Aorta (tissue), 5 donors: ENCODE results near the gene LUZP2. TPM values are rescaled to one million over a fixed set of nuclear protein-coding genes. Genes with fewer than 3 reads are reported as not detected.

ENCODE experiments used
- ATAC-seq: fragments of 200-7000 bp; cut with Tn5 transposase; one replicate; pipeline ENCODE4 v1.9.1; 2022; ENCODE audit warnings: moderate library complexity; ENCODE audit not compliant: low FRiP score
- DNase-seq, 2 donors: peaks; one replicate each; pipeline ENCODE4 v3.0.0-alpha.2; 2020
- H3K27ac ChIP-seq, 2 donors: one replicate each; pipeline ENCODE4 v1.5.1; 2013; ENCODE audit warnings: low read length in 2 of 2, mild to moderate bottlenecking in 2 of 2, moderate library complexity in 2 of 2, control low read depth in 1 of 2, inconsistent platforms in 1 of 2, low read depth in 1 of 2
- H3K27me3 ChIP-seq, 2 donors: one replicate each; pipeline ENCODE4 v1.6.1; 2013; ENCODE audit warnings: control low read depth in 1 of 2, low read length in 1 of 2, mild to moderate bottlenecking in 1 of 2, moderate library complexity in 1 of 2; ENCODE audit not compliant: insufficient read depth in 2 of 2, control insufficient read depth in 1 of 2
- H3K36me3 ChIP-seq, 2 donors: one replicate each; pipeline ENCODE4 v1.6.1; 2013; ENCODE audit warnings: control low read depth in 1 of 2, low read length in 1 of 2, mild to moderate bottlenecking in 1 of 2; ENCODE audit not compliant: insufficient read depth in 2 of 2, control insufficient read depth in 1 of 2
- H3K4me1 ChIP-seq, 2 donors: one replicate each; pipeline ENCODE4 v1.6.1; 2013; ENCODE audit warnings: low read length in 2 of 2, control low read depth in 1 of 2, mild to moderate bottlenecking in 1 of 2, moderate library complexity in 1 of 2; ENCODE audit not compliant: insufficient read depth in 2 of 2, control insufficient read depth in 1 of 2
- H3K4me3 ChIP-seq, 2 donors: one replicate each; pipeline ENCODE4 v1.5.1; 2013; ENCODE audit warnings: low read length in 2 of 2, control low read depth in 1 of 2, mild to moderate bottlenecking in 1 of 2
- H3K9me3 ChIP-seq: one replicate; pipeline ENCODE4 v1.6.1; 2013; ENCODE audit warnings: mild to moderate bottlenecking, low read length; ENCODE audit not compliant: control insufficient read depth
- WGBS, 2 donors: extraction: QIAGEN DNeasy Blood & Tissue Kit; methylation state at CpG; one replicate each; pipeline ENCODE4 v1.1.7; 2013; 5-methylcytosine and 5-hydroxymethylcytosine counted together
- intact Hi-C, 2 donors: fragments of 100-400 bp; cut with DNase I; formaldehyde crosslinking; loops; one replicate each; pipeline versions ENCODE4 v1.14.2 to v1.15.0; 2022
- polyA plus RNA-seq, 2 donors: library from polyadenylated mRNA; stranded (reverse); fragments of 200-250 nt; gene quantifications; one replicate each; pipeline ENCODE4 v1.2.3, GENCODE V29; 2013
- total RNA-seq, 2 donors: library from RNA; stranded (reverse); fragmentation: NEBNext Ultra II Directional; extraction: Animal tissue kit (Norgen Biotek cat#: 25700); gene quantifications; one replicate each; pipeline ENCODE4 v1.2.1, GENCODE V29; 2021
- donor health status: healthy with polysubstance abuse.
- donor health status: Bipolar disorder and iron deficiency.
- donor health status: DM: no; HTN: no; CAD: no.
- donor health status: DM: no; HTN: no; CAD: no.
- donor health status: DM: yes; HTN: yes; CAD: no.

LUZP2 gene
- total and polyA plus RNA-seq, 4 donors: 0.15 to 0.50 TPM; not detected in 2

- no peaks in the 10 kb centered on the region for H3K4me1 ChIP-seq
- ATAC-seq (no peak), DNase-seq (no peak)
- no peaks in the 10 kb centered on the region for H3K27me3 ChIP-seq
- no peaks in the 10 kb centered on the region for H3K36me3 ChIP-seq
- H3K27ac ChIP-seq: no peak overlapping the region
- WGBS, 2 donors: 55 to 60% methylated on average over 2 of the region's 2 CpGs
- no peaks in the 10 kb centered on the region for H3K9me3 ChIP-seq
- intact Hi-C loops: no loop called here
- no peak overlapping the region for H3K4me3 ChIP-seq
These were observed 101.8 kb downstream of the LUZP2 start for GRCh38 chr11:24598641-24599040.

DNA sequence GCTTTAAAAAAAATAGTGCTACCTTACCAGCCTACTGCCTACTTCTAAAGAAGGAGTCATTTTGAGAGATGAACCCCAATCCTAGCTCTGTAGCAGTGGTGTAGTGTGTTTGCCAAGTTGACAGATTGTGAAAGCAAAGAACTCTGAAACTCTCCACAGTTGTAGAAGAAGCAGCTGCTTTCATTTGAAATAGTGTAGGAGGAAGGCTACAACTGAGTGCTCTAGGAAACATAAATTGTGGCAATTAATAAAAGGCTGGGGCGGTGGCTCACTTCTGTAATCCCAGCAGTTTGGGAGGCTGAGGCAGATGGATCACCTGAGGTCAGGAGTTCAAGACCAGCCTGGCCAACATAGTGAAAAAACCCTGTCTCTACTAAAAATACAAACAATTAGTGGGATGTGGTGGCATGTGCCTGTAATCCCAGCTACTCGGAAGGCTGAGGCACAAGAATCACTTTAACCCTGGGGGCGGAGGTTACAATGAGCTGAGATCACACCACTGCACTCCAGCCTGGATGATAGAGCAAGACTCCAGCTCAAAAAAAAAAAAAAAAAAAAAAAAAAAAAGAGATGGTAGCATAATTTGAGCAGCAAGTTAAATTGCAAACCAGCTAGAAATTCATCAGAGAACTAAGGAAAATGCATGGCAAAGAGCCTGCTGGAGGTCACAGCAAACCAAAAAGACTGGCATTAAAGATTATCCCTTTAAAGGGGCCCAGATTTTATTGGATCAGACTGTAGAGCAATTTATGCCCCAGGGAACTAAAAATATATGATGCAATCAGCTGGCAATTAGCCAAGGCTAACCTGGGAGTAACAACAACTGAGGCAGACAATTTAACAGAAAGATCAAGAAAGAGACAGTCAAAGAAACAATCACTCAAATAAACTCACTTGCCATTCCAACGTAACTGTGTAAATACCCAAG is 112.6 kb downstream of the LUZP2 start:
- Histone ChIP-seq H3K9me3 (no peaks in the 10 kb centered on the region), H3K27me3 (no peaks in the 10 kb centered on the region), H3K4me1 (no peaks in the 10 kb centered on the region), H3K4me3 (no peak overlapping the region), H3K36me3 (no peaks in the 10 kb centered on the region), H3K27ac (no peak overlapping the region)
- 68 to 80% methylated on average over 4 of the region's 4 CpGs for WGBS, 2 donors
- intact Hi-C loops: no loop called here
- DNase-seq (no peak), ATAC-seq (no peak)

GRCh38 chr11:24615451-24616160 is 118.8 kb downstream of the LUZP2 start:
- intact Hi-C loops: no loop called here
- no peaks in the 10 kb centered on the region for H3K4me1 ChIP-seq
- no peak overlapping the region for H3K4me3 ChIP-seq
- ATAC-seq (no peak), DNase-seq (no peak)
- no peak overlapping the region for H3K27ac ChIP-seq
- no peaks in the 10 kb centered on the region for H3K9me3 ChIP-seq
- no peaks in the 10 kb centered on the region for H3K36me3 ChIP-seq
- no peaks in the 10 kb centered on the region for H3K27me3 ChIP-seq

DNA sequence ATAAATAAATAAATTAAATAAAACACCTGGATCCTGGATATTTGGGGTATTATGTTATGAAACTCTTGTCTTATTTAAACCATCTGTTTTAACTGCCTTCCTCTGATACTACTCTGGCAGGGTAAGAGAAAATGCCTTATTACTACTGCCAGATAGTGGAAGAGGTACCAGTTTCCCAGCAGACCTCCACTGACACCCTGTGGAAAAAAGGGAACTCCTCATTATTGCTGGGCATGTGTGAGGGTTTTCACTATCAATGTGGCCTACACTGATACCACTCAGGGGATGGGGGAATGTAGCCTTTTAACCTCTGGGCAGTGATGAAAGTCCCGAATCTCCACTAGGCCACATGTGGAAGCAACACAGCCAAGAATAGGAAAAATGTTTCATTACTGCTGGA is 121.0 kb downstream of the LUZP2 start:
- no peaks in the 10 kb centered on the region for H3K36me3 ChIP-seq
- H3K27me3 ChIP-seq: no peaks in the 10 kb centered on the region
- H3K4me1 ChIP-seq: no peaks in the 10 kb centered on the region
- ATAC-seq: no peak
- WGBS, 2 donors: 92 to 96% methylated on average over 1 of the region's 1 CpG
- intact Hi-C loops: no loop called here
- H3K4me3 ChIP-seq: no peak overlapping the region
- no peak for DNase-seq
- no peak overlapping the region for H3K27ac ChIP-seq
- no peaks in the 10 kb centered on the region for H3K9me3 ChIP-seq

- no peak overlapping the region for H3K27ac ChIP-seq
- no peaks in the 10 kb centered on the region for H3K9me3 ChIP-seq
- ATAC-seq: no peak
- H3K27me3 ChIP-seq: no peaks in the 10 kb centered on the region
- intact Hi-C loops: no loop called here
- no peaks in the 10 kb centered on the region for H3K4me1 ChIP-seq
- no peaks in the 10 kb centered on the region for H3K36me3 ChIP-seq
- H3K4me3 ChIP-seq: no peak overlapping the region
- 53 to 70% methylated on average over 1 of the region's 1 CpG for WGBS, 2 donors
- no peak for DNase-seq
These were observed 123.0 kb downstream of the LUZP2 start for GRCh38 chr11:24619900-24620299.

GRCh38 chr11:24622262-24622661 is 125.4 kb downstream of the LUZP2 start:
- no peaks in the 10 kb centered on the region for H3K4me1 ChIP-seq
- intact Hi-C loops: no loop called here
- no peaks in the 10 kb centered on the region for H3K9me3 ChIP-seq
- no peaks in the 10 kb centered on the region for H3K27me3 ChIP-seq
- DNase-seq (no peak), ATAC-seq (no peak)
- WGBS, 2 donors: 74 to 84% methylated on average over 6 of the region's 6 CpGs
- no peaks in the 10 kb centered on the region for H3K36me3 ChIP-seq
- no peak overlapping the region for H3K4me3 ChIP-seq
- H3K27ac ChIP-seq: no peak overlapping the region

GRCh38 chr11:24623121-24623520 is 126.3 kb downstream of the LUZP2 start:
- Histone ChIP-seq H3K27me3 (no peaks in the 10 kb centered on the region), H3K4me1 (no peaks in the 10 kb centered on the region), H3K36me3 (no peaks in the 10 kb centered on the region), H3K4me3 (no peak overlapping the region), H3K27ac (no peak overlapping the region), H3K9me3 (no peaks in the 10 kb centered on the region)
- ATAC-seq: no peak
- intact Hi-C loops: no loop called here
- no peak for DNase-seq
- 0 to 21% methylated on average over 1 of the region's 1 CpG for WGBS, 2 donors

DNA sequence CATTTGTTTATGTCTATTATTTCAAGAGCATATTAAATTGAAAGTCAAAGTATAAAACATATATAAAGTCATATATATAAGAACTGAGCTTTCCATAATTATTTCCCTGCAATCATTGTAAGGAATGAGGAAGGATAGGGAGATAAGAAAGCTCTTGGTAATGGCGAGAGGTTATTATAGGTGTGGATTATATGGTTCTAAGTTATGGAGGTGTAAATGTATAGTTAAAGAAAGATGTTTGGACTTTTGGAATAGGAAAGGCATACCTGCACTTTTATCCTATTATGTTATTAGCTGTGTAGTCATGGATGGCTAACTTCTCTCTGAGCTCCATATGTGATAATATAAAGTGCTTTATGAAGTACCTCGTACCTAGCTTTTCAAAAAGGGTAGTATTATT is 127.6 kb downstream of the LUZP2 start:
- WGBS, 2 donors: 51 to 85% methylated on average over 2 of the region's 2 CpGs
- DNase-seq: no peak
- Histone ChIP-seq H3K27me3 (no peaks in the 10 kb centered on the region), H3K36me3 (no peaks in the 10 kb centered on the region), H3K9me3 (no peaks in the 10 kb centered on the region), H3K4me1 (no peaks in the 10 kb centered on the region), H3K27ac (no peak overlapping the region), H3K4me3 (no peak overlapping the region)
- ATAC-seq: no peak
- intact Hi-C loops: no loop called here

DNA sequence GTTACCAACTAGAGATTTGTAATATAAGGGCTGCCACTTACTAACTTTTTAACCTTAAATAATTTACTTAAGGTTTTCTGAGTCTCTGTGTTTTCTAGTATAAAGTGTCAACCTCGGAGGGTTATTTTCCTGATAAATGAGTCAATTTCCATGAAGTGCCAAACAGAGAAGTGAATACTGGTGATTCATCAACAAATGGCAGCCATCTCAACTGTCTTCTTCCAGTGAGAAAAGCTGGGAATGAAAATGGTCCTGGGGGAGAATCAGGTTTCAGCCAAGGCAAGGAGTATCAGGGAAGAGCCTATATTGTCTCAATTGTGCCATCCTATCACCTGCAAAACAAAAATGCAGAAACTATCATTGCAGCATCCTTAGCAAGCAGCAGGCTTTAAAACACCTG is 129.1 kb downstream of the LUZP2 start:
- intact Hi-C loops: no loop called here
- Histone ChIP-seq H3K4me1 (no peaks in the 10 kb centered on the region), H3K27ac (no peak overlapping the region), H3K36me3 (no peaks in the 10 kb centered on the region), H3K4me3 (no peak overlapping the region), H3K27me3 (no peaks in the 10 kb centered on the region), H3K9me3 (no peaks in the 10 kb centered on the region)
- no peak for ATAC-seq
- DNase-seq: no peak
- WGBS, 2 donors: 41 to 55% methylated on average over 1 of the region's 1 CpG
